H9 (cell line): Measurements from ENCODE around the gene TNRC6A. TPM values are rescaled to one million over a fixed set of nuclear protein-coding genes. Genes with fewer than 3 reads are reported as not detected.
A peak's percentile ranks its signal among the peaks of the same experiment; 100 is the strongest.

Experiments used
- DNase-seq: peaks from one replicate; pipeline ENCODE4 v3.0.0-alpha.2; 2017
- H2AFZ ChIP-seq: one replicate; pipeline ENCODE4 v1.6.1; 2013; ENCODE audit warnings: mild to moderate bottlenecking, low read length, control low read depth, moderate library complexity
- H2AK5ac ChIP-seq: 2 replicates; pipeline ENCODE4 v1.6.1; 2013; ENCODE audit warnings: low read length, control low read depth, mixed read lengths; ENCODE audit not compliant: insufficient read length
- H2BK120ac ChIP-seq: one replicate; pipeline ENCODE4 v1.6.1; 2013; ENCODE audit warnings: low read depth, mild to moderate bottlenecking, low read length, control low read depth, inconsistent platforms; ENCODE audit not compliant: poor library complexity, severe bottlenecking
- H2BK12ac ChIP-seq: 2 replicates; pipeline ENCODE4 v1.6.1; 2013; ENCODE audit warnings: low read length, control low read depth, mixed read lengths, low read depth; ENCODE audit not compliant: insufficient read length
- H2BK15ac ChIP-seq: 2 replicates; pipeline ENCODE4 v1.6.1; 2013; ENCODE audit warnings: low read depth, low read length, control low read depth
- H2BK20ac ChIP-seq: one replicate; pipeline ENCODE4 v1.6.1; 2013; ENCODE audit warnings: low read depth, mild to moderate bottlenecking, low read length, control low read depth, inconsistent platforms; ENCODE audit not compliant: poor library complexity, severe bottlenecking
- H2BK5ac ChIP-seq: 2 replicates; pipeline ENCODE4 v1.6.1; 2013; ENCODE audit warnings: low read length, control low read depth, mixed read lengths; ENCODE audit not compliant: insufficient read length
- H3K14ac ChIP-seq: 2 replicates; pipeline ENCODE4 v1.6.1; 2013; ENCODE audit warnings: low read length, control low read depth; ENCODE audit not compliant: insufficient read depth
- H3K18ac ChIP-seq: 2 replicates; pipeline ENCODE4 v1.6.1; 2013; ENCODE audit warnings: low read depth, mild to moderate bottlenecking, mixed read lengths, low read length, control low read depth; ENCODE audit not compliant: insufficient read length
- H3K23ac ChIP-seq: 2 replicates; pipeline ENCODE4 v1.6.1; 2013; ENCODE audit warnings: low read length, control low read depth, mixed read lengths, low read depth; ENCODE audit not compliant: insufficient read length
- H3K23me2 ChIP-seq: 2 replicates; pipeline ENCODE4 v1.6.1; 2013; ENCODE audit warnings: low read depth, mild to moderate bottlenecking, mixed read lengths, low read length, control low read depth; ENCODE audit not compliant: insufficient read length, poor library complexity, severe bottlenecking
- H3K27ac ChIP-seq: 2 replicates; pipeline ENCODE4 v1.5.1; 2013; ENCODE audit warnings: low read length, control low read depth, mixed read lengths, low read depth; ENCODE audit not compliant: insufficient read length
- H3K27me3 ChIP-seq: 2 replicates; pipeline ENCODE4 v1.6.1; 2013; ENCODE audit warnings: low read length, control low read depth, inconsistent platforms; ENCODE audit not compliant: insufficient read depth
- H3K4ac ChIP-seq: 2 replicates; pipeline ENCODE4 v1.6.1; 2013; ENCODE audit warnings: low read depth, mild to moderate bottlenecking, control low read depth, inconsistent platforms, low read length, moderate library complexity
- H3K4me1 ChIP-seq: 2 replicates; pipeline ENCODE4 v1.6.1; 2013; ENCODE audit warnings: low read length, control low read depth, inconsistent platforms; ENCODE audit not compliant: insufficient read depth
- H3K4me2 ChIP-seq: 2 replicates; pipeline ENCODE4 v1.6.1; 2013; ENCODE audit warnings: low read length, control low read depth, mixed read lengths; ENCODE audit not compliant: insufficient read length, insufficient read depth
- H3K56ac ChIP-seq: 2 replicates; pipeline ENCODE4 v1.6.1; 2013; ENCODE audit warnings: low read depth, mild to moderate bottlenecking, mixed read lengths, low read length, control low read depth; ENCODE audit not compliant: insufficient read length
- H3K79me1 ChIP-seq: 2 replicates; pipeline ENCODE4 v1.6.1; 2013; ENCODE audit warnings: low read depth, mild to moderate bottlenecking, moderate library complexity, low read length, control low read depth, inconsistent platforms; ENCODE audit not compliant: insufficient read depth, poor library complexity, severe bottlenecking
- H3K79me2 ChIP-seq: 2 replicates; pipeline ENCODE4 v1.6.1; 2013; ENCODE audit warnings: low read length, control low read depth, inconsistent platforms; ENCODE audit not compliant: insufficient read depth
- H3K9ac ChIP-seq: 2 replicates; pipeline ENCODE4 v1.6.1; 2013; ENCODE audit warnings: low read length, control low read depth, mixed read lengths; ENCODE audit not compliant: insufficient read length; ENCODE audit errors: extremely low read depth
- H3K9me3 ChIP-seq: one replicate; pipeline ENCODE4 v1.6.1; 2013; ENCODE audit warnings: low read depth, low read length, inconsistent platforms; ENCODE audit not compliant: control insufficient read depth
- H3T11ph ChIP-seq: one replicate; pipeline ENCODE4 v1.6.1; 2013; ENCODE audit warnings: mild to moderate bottlenecking, low read length, control low read depth, inconsistent platforms
- H4K20me1 ChIP-seq: one replicate; pipeline ENCODE4 v1.6.1; 2013; ENCODE audit not compliant: control insufficient read depth, insufficient read length, insufficient read depth
- H4K5ac ChIP-seq: 2 replicates; pipeline ENCODE4 v1.6.1; 2013; ENCODE audit warnings: low read depth, mild to moderate bottlenecking, mixed read lengths, low read length, control low read depth; ENCODE audit not compliant: insufficient read length
- H4K8ac ChIP-seq: replicated peaks from 2 replicates; pipeline ENCODE4 v1.6.1; 2013; ENCODE audit warnings: low read length, control low read depth, mixed read lengths, low read depth; ENCODE audit not compliant: insufficient read length
- H4K91ac ChIP-seq: 2 replicates; pipeline ENCODE4 v1.6.1; 2013; ENCODE audit warnings: low read depth, mild to moderate bottlenecking, moderate library complexity, mixed read lengths, low read length, control low read depth; ENCODE audit not compliant: insufficient read length
- H3K27ac Mint-ChIP-seq, 3 experiments: 2 replicates in 2 of 3; 3 replicates in 1 of 3; pipeline ENCODE4 v1.8.0; 2020 to 2021; ENCODE audit warnings: mixed read lengths in 3 of 3, mild to moderate bottlenecking in 1 of 3, moderate library complexity in 1 of 3
- H3K27me3 Mint-ChIP-seq: 2 replicates; pipeline ENCODE4 v1.8.0; 2021; ENCODE audit warnings: low read depth, mild to moderate bottlenecking, moderate library complexity, mixed read lengths
- H3K36me3 Mint-ChIP-seq, 3 experiments: 2 replicates in 2 of 3; 3 replicates in 1 of 3; pipeline ENCODE4 v1.8.0; 2020 to 2021; ENCODE audit warnings: low read depth in 3 of 3, mixed read lengths in 3 of 3; ENCODE audit not compliant: insufficient read depth in 1 of 3
- H3K4me1 Mint-ChIP-seq, 2 experiments: 2 replicates each; pipeline ENCODE4 v1.8.0; 2020; ENCODE audit warnings: mixed read lengths in 2 of 2
- H3K4me3 Mint-ChIP-seq, 2 experiments: 2 replicates in 1 of 2; 3 replicates in 1 of 2; pipeline ENCODE4 v1.8.0; 2020 to 2021; ENCODE audit warnings: mild to moderate bottlenecking in 2 of 2, mixed read lengths in 2 of 2, moderate library complexity in 1 of 2
- H3K9me3 Mint-ChIP-seq, 2 experiments: 2 replicates in 1 of 2; 3 replicates in 1 of 2; pipeline ENCODE4 v1.8.0; 2020; ENCODE audit warnings: mild to moderate bottlenecking in 2 of 2, mixed read lengths in 2 of 2, moderate library complexity in 1 of 2
- WGBS: extraction: QIAGEN DNeasy Blood & Tissue Kit; methylation state at CpG from one replicate; pipeline ENCODE4 v1.1.7; 2013; ENCODE audit warnings: missing lambda C conversion rate, low lambda C conversion rate, mixed read lengths; ENCODE audit not compliant: insufficient read length; ENCODE audit errors: extremely low coverage; 5-methylcytosine and 5-hydroxymethylcytosine counted together
- total RNA-seq: library from RNA; stranded (reverse); gene quantifications from 2 replicates; pipeline ENCODE4 v1.2.1, GENCODE V29; 2021
- TF ChIP-seq, protein P1 (sequence below): fragments of 200-600 bp; sonication (generic); conservative IDR thresholded peaks from 3 replicates; pipeline ENCODE4 v1.8.0; 2021; ENCODE audit warnings: antibody characterized with exemption, mild to moderate bottlenecking

TNRC6A gene
- total RNA-seq, 1 experiment from 2014 or later = 114 TPM

DNA sequence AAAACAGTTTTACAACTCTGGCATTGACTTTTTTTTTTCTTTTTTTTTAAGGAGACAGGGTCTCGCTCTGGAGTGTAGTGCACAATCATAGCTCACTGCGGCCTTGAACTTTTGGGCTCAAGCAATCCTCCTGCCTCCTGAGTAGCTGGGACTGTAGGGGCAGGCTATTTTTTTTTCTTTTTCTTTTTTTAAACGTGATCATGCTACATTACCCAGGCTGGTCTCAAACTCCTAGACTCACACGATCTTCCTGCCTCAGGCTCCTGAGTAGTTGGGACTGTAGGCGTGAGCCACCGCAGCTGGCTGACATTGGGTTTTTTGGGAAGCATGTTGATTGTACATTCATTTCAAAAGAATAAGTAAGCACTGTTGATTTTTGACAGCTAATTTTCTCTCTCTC is 32.1 kb downstream of the TNRC6A start:
- no peak overlapping the region for H2BK120ac ChIP-seq
- no peak overlapping the region for H3K4me2 ChIP-seq
- H3K27me3 Mint-ChIP-seq = no peaks in the 10 kb centered on the region
- no peak overlapping the region for H2BK5ac ChIP-seq
- H2BK12ac ChIP-seq = no peak overlapping the region
- H3K27me3 ChIP-seq = no peaks in the 10 kb centered on the region
- no peak overlapping the region for H4K8ac ChIP-seq
- WGBS = no CpG with 5 or more reads among the region's 6 CpGs
- no peak overlapping the region for H3K14ac ChIP-seq
- H3T11ph ChIP-seq = no peak overlapping the region
- H3K79me2 ChIP-seq = peaks cover 17% of the 10 kb centered on the region
- no peak overlapping the region for H4K91ac ChIP-seq
- no peak overlapping the region for H4K5ac ChIP-seq
- no peak overlapping the region for H3K27ac ChIP-seq
- no peak overlapping the region for H3K56ac ChIP-seq
- H3K4me1 ChIP-seq = peaks cover 2% of the 10 kb centered on the region; the same call in 1 of the 2 replicates
- no peak overlapping the region for H2BK15ac ChIP-seq
- H2BK20ac ChIP-seq = no peak overlapping the region
- no peak for DNase-seq
- no peaks in the 10 kb centered on the region for H3K23me2 ChIP-seq
- H3K4ac ChIP-seq = no peak overlapping the region
- no peak overlapping the region for H3K23ac ChIP-seq
- peaks cover 9% of the 10 kb centered on the region for H3K79me1 ChIP-seq
- H3K9me3 Mint-ChIP-seq = no peaks in the 10 kb centered on the region
- no peaks in the 10 kb centered on the region for H4K20me1 ChIP-seq
- H2AFZ ChIP-seq = no peak overlapping the region
- H3K36me3 Mint-ChIP-seq = peaks cover 6 to 43% (median 23%) of the 10 kb centered on the region in 3 experiments
- TF ChIP-seq, protein P1, sequence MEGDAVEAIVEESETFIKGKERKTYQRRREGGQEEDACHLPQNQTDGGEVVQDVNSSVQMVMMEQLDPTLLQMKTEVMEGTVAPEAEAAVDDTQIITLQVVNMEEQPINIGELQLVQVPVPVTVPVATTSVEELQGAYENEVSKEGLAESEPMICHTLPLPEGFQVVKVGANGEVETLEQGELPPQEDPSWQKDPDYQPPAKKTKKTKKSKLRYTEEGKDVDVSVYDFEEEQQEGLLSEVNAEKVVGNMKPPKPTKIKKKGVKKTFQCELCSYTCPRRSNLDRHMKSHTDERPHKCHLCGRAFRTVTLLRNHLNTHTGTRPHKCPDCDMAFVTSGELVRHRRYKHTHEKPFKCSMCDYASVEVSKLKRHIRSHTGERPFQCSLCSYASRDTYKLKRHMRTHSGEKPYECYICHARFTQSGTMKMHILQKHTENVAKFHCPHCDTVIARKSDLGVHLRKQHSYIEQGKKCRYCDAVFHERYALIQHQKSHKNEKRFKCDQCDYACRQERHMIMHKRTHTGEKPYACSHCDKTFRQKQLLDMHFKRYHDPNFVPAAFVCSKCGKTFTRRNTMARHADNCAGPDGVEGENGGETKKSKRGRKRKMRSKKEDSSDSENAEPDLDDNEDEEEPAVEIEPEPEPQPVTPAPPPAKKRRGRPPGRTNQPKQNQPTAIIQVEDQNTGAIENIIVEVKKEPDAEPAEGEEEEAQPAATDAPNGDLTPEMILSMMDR = no peak
- H3K9me3 ChIP-seq = no peaks in the 10 kb centered on the region
- H3K9ac ChIP-seq = no peak overlapping the region
- H3K18ac ChIP-seq = no peak overlapping the region
- peaks cover 4 to 5% of the 10 kb centered on the region in 2 experiments for H3K4me1 Mint-ChIP-seq
- H3K27ac Mint-ChIP-seq = peak overlapping the region in 1 of 3 experiments; percentile 55; a peak in 2 of 7 replicates
- H3K4me3 Mint-ChIP-seq = no peak overlapping the region; a peak in 1 of 5 replicates
- H2AK5ac ChIP-seq = no peak overlapping the region
